NCI-H2081 treated with DMSO at 0.1 percent for 48 hours (cell line): ENCODE results near the gene TSPAN6.

Experiments used
- DNase-seq: peaks from one replicate; lab custom pipeline; 2025; lab: John Stamatoyannopoulos, UW

TSPAN6 gene

GRCh38 chrX:100647095-100647494, 10.5 kb upstream of the TSPAN6 start:
- no peak for DNase-seq

- DNase-seq: no peak
These were observed 8.5 kb upstream of the TSPAN6 start for GRCh38 chrX:100645106-100645505.

- DNase-seq: no peak
These were observed 7.6 kb upstream of the TSPAN6 start, which contains the start of gene SRPX2 for GRCh38 chrX:100643956-100644860. TSS of gene SRPX2 (plus strand) at chrX:100644199. CDS start at chrX:100646323, 2,124 bp downstream.

DNA sequence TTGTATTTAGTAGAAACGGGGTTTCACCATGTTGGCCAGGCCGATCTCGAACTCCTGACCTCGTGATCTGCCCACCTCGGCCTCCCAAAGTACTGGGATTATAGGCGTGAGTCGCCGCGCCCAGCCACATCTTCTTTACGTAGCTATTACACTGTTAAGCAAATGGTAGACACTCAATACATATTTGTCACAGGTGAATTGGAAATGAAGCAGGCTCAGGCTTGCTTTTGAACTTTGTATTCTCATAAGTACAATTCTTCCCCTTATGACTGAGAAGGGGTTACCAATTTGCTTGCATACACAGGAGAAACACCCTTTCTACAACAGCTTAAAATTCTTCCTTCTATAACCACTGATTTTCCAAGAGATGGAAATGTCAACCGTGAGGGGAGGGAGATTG, 6.6 kb upstream of the TSPAN6 start:
- DNase-seq: no peak

DNA sequence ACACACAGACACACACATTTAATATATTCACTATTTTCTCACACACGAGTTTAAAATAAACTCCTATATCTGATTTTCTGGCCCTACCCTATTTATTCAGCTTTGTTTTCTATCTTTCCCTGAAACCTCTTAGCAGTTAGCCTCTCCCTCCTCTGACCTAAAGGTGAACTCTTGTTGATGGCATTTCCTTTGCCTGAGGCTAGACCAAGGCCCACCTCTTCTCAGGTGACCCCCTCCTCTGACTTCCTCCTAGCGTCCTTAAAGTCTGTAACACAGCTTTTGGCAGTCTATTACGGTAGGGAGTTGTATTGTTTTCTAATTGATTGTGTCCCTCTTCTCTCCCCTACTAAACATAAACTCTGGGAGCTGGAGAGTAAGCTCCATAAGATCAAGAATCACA, 5.7 kb upstream of the TSPAN6 start:
- no peak for DNase-seq

GRCh38 chrX:100635989-100636320, 651 bp downstream of the TSPAN6 start:
- DNase-seq: no peak

- DNase-seq: no peak
These were observed 1.6 kb downstream of the TSPAN6 start for GRCh38 chrX:100635040-100635439.

GRCh38 chrX:100625985-100626491, 10.6 kb downstream of the TSPAN6 start:
- DNase-seq: no peak

GRCh38 chrX:100623001-100623400, 13.6 kb downstream of the TSPAN6 start:
- DNase-seq: no peak

- DNase-seq: peak; percentile 9
These were observed 21.6 kb downstream of the TSPAN6 start for GRCh38 chrX:100615005-100615404.

GRCh38 chrX:100611951-100612350, 24.7 kb downstream of the TSPAN6 start:
- no peak for DNase-seq

DNA sequence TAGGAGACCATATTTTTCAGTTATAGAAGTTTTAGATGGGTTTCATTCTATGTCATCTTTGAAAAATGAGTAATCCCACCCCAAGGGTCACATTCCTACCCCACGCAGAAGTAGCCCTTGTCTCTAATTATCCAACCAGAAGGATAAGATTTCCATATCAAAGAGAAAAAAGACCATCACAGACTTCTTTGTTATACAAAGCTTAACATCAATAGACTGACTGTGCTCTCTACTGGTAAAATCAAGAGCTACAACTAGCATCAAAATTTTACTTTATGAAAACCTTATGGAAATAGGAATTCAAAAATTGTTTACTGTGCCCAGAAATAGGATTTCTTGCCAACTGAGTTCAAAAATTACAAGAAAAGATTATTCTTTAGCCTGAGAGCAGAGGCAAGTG, 27.0 kb downstream of the TSPAN6 start:
- DNase-seq: no peak

GRCh38 chrX:100606753-100607152, 29.9 kb downstream of the TSPAN6 start:
- DNase-seq: no peak

DNA sequence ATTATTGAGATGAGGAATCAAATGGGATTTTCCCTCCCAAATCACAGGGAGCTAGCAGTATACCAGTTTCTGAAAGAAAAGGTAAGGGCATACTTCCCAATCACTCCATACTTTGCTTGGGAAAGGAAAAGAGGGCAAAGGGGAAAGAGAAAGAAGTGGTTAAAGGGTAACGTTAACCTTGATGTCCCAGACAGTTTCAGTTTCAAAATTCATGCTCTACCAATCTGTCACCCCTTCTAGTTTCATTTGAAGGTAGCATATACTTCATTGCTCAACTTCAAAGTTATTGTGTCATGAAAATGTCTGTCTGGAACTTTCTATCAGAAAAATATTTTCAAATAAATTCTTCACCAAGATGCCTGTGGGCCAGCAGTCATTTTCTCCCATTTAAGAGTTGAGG, 35.8 kb downstream of the TSPAN6 start:
- DNase-seq: no peak

DNA sequence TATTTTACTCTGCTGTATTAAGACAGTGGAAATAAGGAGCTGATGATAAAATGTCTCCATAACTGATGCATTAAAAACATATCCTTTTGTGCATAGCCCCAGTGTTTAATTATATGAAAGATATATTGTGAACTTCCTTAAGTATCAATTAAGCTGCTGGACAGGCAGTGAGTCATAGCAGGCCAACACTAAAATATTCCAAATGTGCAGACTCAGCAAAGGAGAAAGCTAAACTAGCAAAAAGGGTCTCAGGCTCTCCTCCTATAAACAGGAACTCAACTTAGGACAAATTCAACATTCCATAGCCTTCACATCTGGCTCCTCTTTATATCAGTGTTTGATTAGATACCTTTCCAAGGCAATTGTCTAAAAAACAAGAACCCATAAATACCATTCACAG, 36.3 kb downstream of the TSPAN6 start:
- no peak for DNase-seq

DNA sequence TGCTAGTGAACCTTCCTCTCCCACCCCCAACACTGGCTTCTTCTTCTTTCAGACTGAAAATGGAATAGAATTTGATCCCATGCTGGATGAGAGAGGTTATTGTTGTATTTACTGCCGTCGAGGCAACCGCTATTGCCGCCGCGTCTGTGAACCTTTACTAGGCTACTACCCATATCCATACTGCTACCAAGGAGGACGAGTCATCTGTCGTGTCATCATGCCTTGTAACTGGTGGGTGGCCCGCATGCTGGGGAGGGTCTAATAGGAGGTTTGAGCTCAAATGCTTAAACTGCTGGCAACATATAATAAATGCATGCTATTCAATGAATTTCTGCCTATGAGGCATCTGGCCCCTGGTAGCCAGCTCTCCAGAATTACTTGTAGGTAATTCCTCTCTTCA, 37.1 kb downstream of the TSPAN6 start:
- no peak for DNase-seq

GRCh38 chrX:100596601-100597000, 40.0 kb downstream of the TSPAN6 start:
- no peak for DNase-seq

GRCh38 chrX:100593581-100593980, 43.0 kb downstream of the TSPAN6 start:
- no peak for DNase-seq

- DNase-seq: no peak
These were observed 43.5 kb downstream of the TSPAN6 start for GRCh38 chrX:100593126-100593525.

DNA sequence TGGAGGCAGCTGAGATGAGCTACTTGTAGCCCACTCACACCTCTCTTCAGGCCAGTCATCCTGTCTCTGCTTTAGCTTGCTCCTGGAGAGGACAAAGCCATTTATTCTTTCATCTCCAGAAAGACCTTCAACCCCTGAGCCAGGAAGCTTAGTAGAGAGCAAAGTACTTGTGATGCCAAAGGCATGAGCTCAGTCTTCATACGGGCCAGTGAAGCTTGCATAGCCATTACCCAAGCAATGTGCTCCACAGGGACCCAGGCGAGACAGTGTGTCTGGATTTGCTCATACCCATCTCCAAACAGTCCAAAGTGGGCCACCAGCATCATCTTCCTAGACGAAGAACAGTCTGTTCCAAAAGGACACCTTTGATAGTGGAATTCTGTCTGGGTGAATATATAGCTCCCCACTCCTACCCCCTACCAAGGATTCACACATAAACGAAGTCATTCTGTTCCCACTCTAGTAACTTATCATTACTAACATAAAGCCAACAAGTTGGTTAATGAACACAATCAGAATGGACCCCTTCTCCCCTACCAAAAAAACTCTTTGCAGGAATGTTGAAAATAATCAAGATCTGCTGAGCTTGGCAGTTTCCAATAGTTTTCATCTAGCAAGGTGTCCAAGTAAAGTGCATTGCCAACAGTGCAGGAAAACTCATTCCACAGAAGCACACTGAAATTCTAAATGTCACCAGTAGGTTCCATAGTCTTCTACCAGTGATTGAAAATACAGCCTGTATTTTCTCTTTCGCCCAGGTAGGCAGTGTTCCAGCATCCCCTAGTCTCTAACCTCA, 45.2 kb downstream of the TSPAN6 start:
- DNase-seq: no peak

- no peak for DNase-seq
These were observed 48.7 kb downstream of the TSPAN6 start for GRCh38 chrX:100587861-100588260.

GRCh38 chrX:100586747-100587146, 49.9 kb downstream of the TSPAN6 start:
- no peak for DNase-seq

DNA sequence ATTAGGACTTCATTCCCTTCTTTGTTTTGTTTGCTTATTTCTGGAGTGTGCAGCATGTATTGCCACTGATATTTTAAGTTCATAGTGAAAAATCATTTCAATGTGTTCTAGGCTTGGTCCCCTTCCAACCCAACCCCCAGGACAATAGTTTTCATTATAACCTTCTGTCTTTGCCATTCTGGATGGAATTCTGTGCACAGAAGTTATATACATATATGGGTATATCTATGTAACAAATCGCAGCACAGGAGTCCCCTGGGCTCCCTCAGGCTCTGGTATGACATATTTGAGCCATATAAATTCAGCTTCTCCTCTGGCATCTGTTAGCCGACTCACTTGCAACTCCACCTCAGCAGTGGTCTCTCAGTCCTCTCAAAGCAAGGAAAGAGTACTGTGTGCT, 52.0 kb downstream of the TSPAN6 start, which contains the start of gene TNMD:
Gene TNMD (plus strand): TSS at position 326 of the 400 bp plus-strand sequence. CDS start 83 bp downstream, outside the sequence.
- no peak for DNase-seq
